Glutamatergic neuron (in vitro differentiated cells): ENCODE data around the gene GUCA2B. TPM values are rescaled to one million over a fixed set of nuclear protein-coding genes. Genes with fewer than 3 reads are reported as not detected.

Experiments used
- DNase-seq: peaks from one replicate; pipeline ENCODE4 v3.0.0; 2022
- H3K27ac Mint-ChIP-seq: one replicate; pipeline ENCODE4 v1.8.0; 2020; ENCODE audit warnings: mild to moderate bottlenecking, mixed read lengths, inconsistent platforms; ENCODE audit not compliant: unreplicated experiment
- H3K27me3 Mint-ChIP-seq: one replicate; pipeline ENCODE4 v1.8.0; 2020; ENCODE audit warnings: mild to moderate bottlenecking, moderate library complexity, mixed read lengths, inconsistent platforms; ENCODE audit not compliant: unreplicated experiment
- H3K36me3 Mint-ChIP-seq: one replicate; pipeline ENCODE4 v1.8.0; 2020; ENCODE audit warnings: mild to moderate bottlenecking, mixed read lengths, inconsistent platforms; ENCODE audit not compliant: unreplicated experiment
- H3K4me1 Mint-ChIP-seq: one replicate; pipeline ENCODE4 v1.8.0; 2020; ENCODE audit warnings: mild to moderate bottlenecking, low read depth, mixed read lengths, inconsistent platforms; ENCODE audit not compliant: unreplicated experiment
- H3K4me3 Mint-ChIP-seq: one replicate; pipeline ENCODE4 v1.8.0; 2020; ENCODE audit warnings: mild to moderate bottlenecking, mixed read lengths, inconsistent platforms; ENCODE audit not compliant: unreplicated experiment
- H3K9me3 Mint-ChIP-seq: one replicate; pipeline ENCODE4 v1.8.0; 2020; ENCODE audit warnings: mild to moderate bottlenecking, moderate library complexity, mixed read lengths, inconsistent platforms; ENCODE audit not compliant: unreplicated experiment
- total RNA-seq: library from RNA; stranded (reverse); fragmentation: NEBNext Ultra II Directional; extraction: Animal tissue kit (Norgen Biotek cat#: 25700); gene quantifications from one replicate; pipeline ENCODE4 v1.2.1, GENCODE V29; 2021; ENCODE audit not compliant: unreplicated experiment
- TF ChIP-seq, protein P1 (sequence below): fragments of 200-600 bp; sonication (generic); IDR thresholded peaks from one replicate; pipeline ENCODE4 v1.5.0; 2021; ENCODE audit not compliant: partially characterized antibody, unreplicated experiment

GUCA2B gene
- total RNA-seq, 1 donor from 2014 or later: not detected

DNA sequence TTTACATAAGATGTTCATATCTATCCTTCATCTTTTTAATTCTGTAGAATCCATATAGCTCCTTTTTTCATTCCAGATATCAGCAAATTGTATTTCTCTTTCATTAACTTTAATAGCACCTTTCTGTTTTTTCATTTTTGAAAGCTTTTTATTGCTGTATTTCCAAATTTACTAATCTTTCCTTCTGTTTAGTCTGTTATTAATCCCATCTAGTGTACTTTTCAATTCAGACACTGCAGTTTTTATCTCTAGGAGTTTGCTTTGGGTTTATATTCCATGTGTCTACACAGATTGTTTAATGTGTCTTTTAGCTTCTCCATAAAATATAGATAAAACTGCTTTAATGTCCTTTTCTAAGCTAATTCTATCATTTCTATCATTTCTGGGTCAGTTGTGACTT is 48.8 kb downstream of the GUCA2B start:
- peaks cover 1% of the 10 kb centered on the region for H3K27me3 Mint-ChIP-seq
- peaks cover 5% of the 10 kb centered on the region for H3K9me3 Mint-ChIP-seq
- no peak overlapping the region for H3K4me3 Mint-ChIP-seq
- TF ChIP-seq, protein P1, sequence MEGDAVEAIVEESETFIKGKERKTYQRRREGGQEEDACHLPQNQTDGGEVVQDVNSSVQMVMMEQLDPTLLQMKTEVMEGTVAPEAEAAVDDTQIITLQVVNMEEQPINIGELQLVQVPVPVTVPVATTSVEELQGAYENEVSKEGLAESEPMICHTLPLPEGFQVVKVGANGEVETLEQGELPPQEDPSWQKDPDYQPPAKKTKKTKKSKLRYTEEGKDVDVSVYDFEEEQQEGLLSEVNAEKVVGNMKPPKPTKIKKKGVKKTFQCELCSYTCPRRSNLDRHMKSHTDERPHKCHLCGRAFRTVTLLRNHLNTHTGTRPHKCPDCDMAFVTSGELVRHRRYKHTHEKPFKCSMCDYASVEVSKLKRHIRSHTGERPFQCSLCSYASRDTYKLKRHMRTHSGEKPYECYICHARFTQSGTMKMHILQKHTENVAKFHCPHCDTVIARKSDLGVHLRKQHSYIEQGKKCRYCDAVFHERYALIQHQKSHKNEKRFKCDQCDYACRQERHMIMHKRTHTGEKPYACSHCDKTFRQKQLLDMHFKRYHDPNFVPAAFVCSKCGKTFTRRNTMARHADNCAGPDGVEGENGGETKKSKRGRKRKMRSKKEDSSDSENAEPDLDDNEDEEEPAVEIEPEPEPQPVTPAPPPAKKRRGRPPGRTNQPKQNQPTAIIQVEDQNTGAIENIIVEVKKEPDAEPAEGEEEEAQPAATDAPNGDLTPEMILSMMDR: no peak
- no peak overlapping the region for H3K27ac Mint-ChIP-seq
- peaks cover 19% of the 10 kb centered on the region for H3K36me3 Mint-ChIP-seq
- no peaks in the 10 kb centered on the region for H3K4me1 Mint-ChIP-seq
- DNase-seq: no peak

Other genes starting within 250 kb of the GUCA2B start
- gene HIVEP3, start 234.5 kb upstream of the GUCA2B start, total RNA-seq: 15.1 TPM
- not detected for gene GUCA2A, start 11.3 kb downstream of the GUCA2B start, total RNA-seq
- gene FOXJ3, start 181.8 kb downstream of the GUCA2B start, total RNA-seq: 45.0 TPM
- 4.1 TPM for gene RIMKLA, start 227.4 kb downstream of the GUCA2B start, total RNA-seq